Uterus (tissue), 2 donors: ENCODE results near the gene AKIRIN2.

Experiments
- POLR2A ChIP-seq, 2 donors: fragments of 450-650 bp; IDR thresholded peaks; one replicate each; pipeline ENCODE4 v1.6.1; 2016; ENCODE audit warnings: antibody characterized with exemption in 2 of 2, mild to moderate bottlenecking in 1 of 2, moderate library complexity in 1 of 2
- TF ChIP-seq, protein P1 (sequence below), 4 experiments: fragments of 200-600 bp in 2 of 4; fragments of 450-650 bp in 2 of 4; sonication (generic) in 2 of 4; IDR thresholded peaks; one replicate each; pipeline ENCODE4 v1.5.1; 2016 to 2019; ENCODE audit warnings: antibody characterized with exemption in 4 of 4, mild to moderate bottlenecking in 2 of 4, moderate library complexity in 1 of 4

DNA sequence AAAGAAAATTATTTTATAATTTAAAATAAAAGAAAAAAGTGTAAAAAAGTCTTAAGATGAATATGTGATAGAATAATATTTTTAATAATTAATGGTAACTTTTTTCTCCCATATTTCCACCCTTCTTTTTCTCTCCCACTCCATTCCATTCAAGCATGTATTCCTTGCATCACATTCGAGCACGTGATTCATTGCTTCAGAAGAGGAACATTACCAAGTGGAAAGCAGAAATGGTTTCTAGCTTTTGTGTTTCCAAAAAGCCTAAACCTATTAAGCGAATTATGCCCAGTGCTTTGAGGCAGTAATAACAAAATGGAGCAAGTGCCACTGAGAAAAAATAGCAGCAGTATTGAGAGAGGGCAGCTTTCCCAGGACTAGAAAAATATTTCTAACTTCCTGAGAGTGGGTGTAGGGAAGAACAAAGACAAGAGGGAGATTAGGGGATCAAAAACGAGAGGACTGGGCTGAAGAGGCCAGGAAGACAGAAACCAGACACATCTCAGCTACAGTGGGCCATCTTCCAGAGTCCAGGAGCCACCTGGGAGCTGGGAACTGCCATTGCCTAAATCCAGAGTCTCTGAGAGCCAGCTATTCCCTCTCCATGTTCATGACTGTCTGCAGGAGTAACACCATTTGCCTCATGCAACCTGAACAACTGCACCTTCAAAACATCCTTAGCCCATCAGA is 15.0 kb upstream of the AKIRIN2 start:
- TF ChIP-seq, protein P1, sequence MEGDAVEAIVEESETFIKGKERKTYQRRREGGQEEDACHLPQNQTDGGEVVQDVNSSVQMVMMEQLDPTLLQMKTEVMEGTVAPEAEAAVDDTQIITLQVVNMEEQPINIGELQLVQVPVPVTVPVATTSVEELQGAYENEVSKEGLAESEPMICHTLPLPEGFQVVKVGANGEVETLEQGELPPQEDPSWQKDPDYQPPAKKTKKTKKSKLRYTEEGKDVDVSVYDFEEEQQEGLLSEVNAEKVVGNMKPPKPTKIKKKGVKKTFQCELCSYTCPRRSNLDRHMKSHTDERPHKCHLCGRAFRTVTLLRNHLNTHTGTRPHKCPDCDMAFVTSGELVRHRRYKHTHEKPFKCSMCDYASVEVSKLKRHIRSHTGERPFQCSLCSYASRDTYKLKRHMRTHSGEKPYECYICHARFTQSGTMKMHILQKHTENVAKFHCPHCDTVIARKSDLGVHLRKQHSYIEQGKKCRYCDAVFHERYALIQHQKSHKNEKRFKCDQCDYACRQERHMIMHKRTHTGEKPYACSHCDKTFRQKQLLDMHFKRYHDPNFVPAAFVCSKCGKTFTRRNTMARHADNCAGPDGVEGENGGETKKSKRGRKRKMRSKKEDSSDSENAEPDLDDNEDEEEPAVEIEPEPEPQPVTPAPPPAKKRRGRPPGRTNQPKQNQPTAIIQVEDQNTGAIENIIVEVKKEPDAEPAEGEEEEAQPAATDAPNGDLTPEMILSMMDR (IDR thresholded peaks at IDR 0.05) = no peak
- TF ChIP-seq POLR2A (IDR thresholded peaks at IDR 0.05) = no peak
